GM18873 (cell line): ENCODE measurements around the gene CLCN1.

Experiments used
- ATAC-seq: cut with Tn5 transposase; IDR thresholded peaks from one replicate; pipeline ENCODE4 v1.9.1; 2021; ENCODE audit warnings: mild to moderate bottlenecking, moderate library complexity, moderate number of reproducible peaks; ENCODE audit not compliant: unreplicated experiment, low FRiP score

The CLCN1 gene

GRCh38 chr7:143329471-143330170, 13.7 kb downstream of the CLCN1 start:
- no peak for ATAC-seq

GRCh38 chr7:143331179-143331801, 15.4 kb downstream of the CLCN1 start:
- ATAC-seq: no peak

- ATAC-seq: no peak
Observed at GRCh38 chr7:143334244-143334643, 18.3 kb downstream of the CLCN1 start.

GRCh38 chr7:143337216-143337615, 21.3 kb downstream of the CLCN1 start:
- ATAC-seq: no peak

GRCh38 chr7:143341842-143342241, 25.9 kb downstream of the CLCN1 start:
- ATAC-seq: no peak

- ATAC-seq: no peak
Observed at GRCh38 chr7:143343596-143343995, 27.7 kb downstream of the CLCN1 start.

- ATAC-seq: no peak
Observed at GRCh38 chr7:143345428-143345900, 29.6 kb downstream of the CLCN1 start.

- no peak for ATAC-seq
Observed at GRCh38 chr7:143346018-143346417, 30.1 kb downstream of the CLCN1 start.

- no peak for ATAC-seq
Observed at GRCh38 chr7:143347950-143348349, 32.0 kb downstream of the CLCN1 start.

GRCh38 chr7:143351060-143351459, 35.1 kb downstream of the CLCN1 start:
- ATAC-seq: no peak

GRCh38 chr7:143351574-143351973, 35.7 kb downstream of the CLCN1 start:
- no peak for ATAC-seq

GRCh38 chr7:143352531-143353002, 36.7 kb downstream of the CLCN1 start:
- ATAC-seq: no peak

- ATAC-seq: no peak
Observed at GRCh38 chr7:143354376-143354775, 38.5 kb downstream of the CLCN1 start.

GRCh38 chr7:143354965-143355364, 39.1 kb downstream of the CLCN1 start:
- no peak for ATAC-seq

- ATAC-seq: no peak
Observed at GRCh38 chr7:143355450-143356385, 39.8 kb downstream of the CLCN1 start.

- no peak for ATAC-seq
Observed at GRCh38 chr7:143356414-143357050, 40.6 kb downstream of the CLCN1 start.

- no peak for ATAC-seq
Observed at GRCh38 chr7:143358626-143359025, 42.7 kb downstream of the CLCN1 start.

- no peak for ATAC-seq
Observed at GRCh38 chr7:143359771-143360353, 44.0 kb downstream of the CLCN1 start.

GRCh38 chr7:143360788-143361551, 45.1 kb downstream of the CLCN1 start:
- no peak for ATAC-seq
